ENCODE results near the gene GPR62. TPM values are rescaled to one million over a fixed set of nuclear protein-coding genes. Genes with fewer than 3 reads are reported as not detected.
A peak's percentile ranks its signal among the peaks of the same experiment; 100 is the strongest.

GPR62 gene
- polyA plus RNA-seq, 1 of the 3 experiments (the other 2 are of a cell fraction), result 0.02 TPM

DNA sequence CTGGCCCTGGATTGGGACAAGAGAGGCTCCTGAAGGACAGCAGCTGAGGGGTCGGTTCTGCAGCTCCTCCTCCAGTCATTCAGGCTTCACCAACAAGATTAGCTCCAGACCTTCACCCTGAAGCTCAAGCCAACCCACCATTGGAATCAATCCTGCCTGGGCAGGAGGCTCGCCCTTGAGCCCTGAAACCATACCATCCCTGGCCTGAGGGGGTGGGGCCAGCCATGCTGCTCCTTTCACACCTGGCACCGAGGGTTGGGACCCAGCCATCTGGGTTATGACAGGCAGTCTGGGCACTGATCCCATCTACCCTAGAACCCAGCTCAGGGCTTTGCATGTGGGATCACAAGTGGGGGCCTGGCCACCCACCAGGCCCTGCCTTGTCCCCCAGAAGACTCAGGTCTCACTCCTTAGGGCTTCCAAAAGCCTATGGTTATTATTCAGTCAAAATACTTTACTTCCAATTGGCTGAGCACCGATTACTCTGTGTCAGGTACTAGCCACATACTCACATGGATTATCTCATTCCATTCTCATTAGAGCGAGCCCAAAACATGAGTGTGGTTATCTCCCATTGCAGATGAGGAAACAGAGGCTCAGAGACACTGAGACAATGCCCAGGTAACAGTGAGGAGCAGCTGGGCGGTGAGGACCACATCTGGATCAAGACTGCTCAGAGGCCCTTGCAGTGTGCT is 15.6 kb downstream of the GPR62 start:
- no peaks in the 10 kb centered on the region for H4K20me1 ChIP-seq (ENCODE audit: insufficient read depth)
- H3K4me2 ChIP-seq, result no peak overlapping the region
- H3K4me3 ChIP-seq (ENCODE audit: low read depth in 2 of 2, low read length in 1 of 2), result no peak overlapping the region
- no peak for DNase-seq
- TF ChIP-seq, protein P1, sequence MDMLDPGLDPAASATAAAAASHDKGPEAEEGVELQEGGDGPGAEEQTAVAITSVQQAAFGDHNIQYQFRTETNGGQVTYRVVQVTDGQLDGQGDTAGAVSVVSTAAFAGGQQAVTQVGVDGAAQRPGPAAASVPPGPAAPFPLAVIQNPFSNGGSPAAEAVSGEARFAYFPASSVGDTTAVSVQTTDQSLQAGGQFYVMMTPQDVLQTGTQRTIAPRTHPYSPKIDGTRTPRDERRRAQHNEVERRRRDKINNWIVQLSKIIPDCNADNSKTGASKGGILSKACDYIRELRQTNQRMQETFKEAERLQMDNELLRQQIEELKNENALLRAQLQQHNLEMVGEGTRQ (IDR thresholded peaks at IDR 0.05; ENCODE audit: borderline replicate concordance, low read depth, low read length), result no peak
- no peak for TF ChIP-seq SIN3A (IDR thresholded peaks at IDR 0.05; ENCODE audit: borderline replicate concordance, low read depth, low read length)
- TF ChIP-seq, protein P2, sequence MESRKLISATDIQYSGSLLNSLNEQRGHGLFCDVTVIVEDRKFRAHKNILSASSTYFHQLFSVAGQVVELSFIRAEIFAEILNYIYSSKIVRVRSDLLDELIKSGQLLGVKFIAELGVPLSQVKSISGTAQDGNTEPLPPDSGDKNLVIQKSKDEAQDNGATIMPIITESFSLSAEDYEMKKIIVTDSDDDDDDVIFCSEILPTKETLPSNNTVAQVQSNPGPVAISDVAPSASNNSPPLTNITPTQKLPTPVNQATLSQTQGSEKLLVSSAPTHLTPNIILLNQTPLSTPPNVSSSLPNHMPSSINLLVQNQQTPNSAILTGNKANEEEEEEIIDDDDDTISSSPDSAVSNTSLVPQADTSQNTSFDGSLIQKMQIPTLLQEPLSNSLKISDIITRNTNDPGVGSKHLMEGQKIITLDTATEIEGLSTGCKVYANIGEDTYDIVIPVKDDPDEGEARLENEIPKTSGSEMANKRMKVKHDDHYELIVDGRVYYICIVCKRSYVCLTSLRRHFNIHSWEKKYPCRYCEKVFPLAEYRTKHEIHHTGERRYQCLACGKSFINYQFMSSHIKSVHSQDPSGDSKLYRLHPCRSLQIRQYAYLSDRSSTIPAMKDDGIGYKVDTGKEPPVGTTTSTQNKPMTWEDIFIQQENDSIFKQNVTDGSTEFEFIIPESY (IDR thresholded peaks at IDR 0.05; ENCODE audit: borderline replicate concordance, low read depth), result no peak
- TF ChIP-seq MEF2A (IDR thresholded peaks at IDR 0.05; ENCODE audit: borderline replicate concordance, low read depth), result no peak
- TF ChIP-seq FOSL2 (IDR thresholded peaks at IDR 0.05; ENCODE audit: borderline replicate concordance, low read depth), result no peak
- TF ChIP-seq RXRA (IDR thresholded peaks at IDR 0.05; ENCODE audit: borderline replicate concordance, low read depth), result no peak
- TF ChIP-seq POLR2AphosphoS5 (IDR thresholded peaks at IDR 0.05; ENCODE audit: low read depth, low read length), result no peak
- TF ChIP-seq GATA2 (CRISPR knock-in tag; IDR thresholded peaks at IDR 0.05), result no peak
- TF ChIP-seq, protein P3, sequence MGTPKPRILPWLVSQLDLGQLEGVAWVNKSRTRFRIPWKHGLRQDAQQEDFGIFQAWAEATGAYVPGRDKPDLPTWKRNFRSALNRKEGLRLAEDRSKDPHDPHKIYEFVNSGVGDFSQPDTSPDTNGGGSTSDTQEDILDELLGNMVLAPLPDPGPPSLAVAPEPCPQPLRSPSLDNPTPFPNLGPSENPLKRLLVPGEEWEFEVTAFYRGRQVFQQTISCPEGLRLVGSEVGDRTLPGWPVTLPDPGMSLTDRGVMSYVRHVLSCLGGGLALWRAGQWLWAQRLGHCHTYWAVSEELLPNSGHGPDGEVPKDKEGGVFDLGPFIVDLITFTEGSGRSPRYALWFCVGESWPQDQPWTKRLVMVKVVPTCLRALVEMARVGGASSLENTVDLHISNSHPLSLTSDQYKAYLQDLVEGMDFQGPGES (IDR thresholded peaks at IDR 0.05; ENCODE audit: low read depth, low read length), result no peak
- TF ChIP-seq NFIC (IDR thresholded peaks at IDR 0.05; ENCODE audit: borderline replicate concordance), result no peak
- TF ChIP-seq FOXJ3 (CRISPR knock-in tag; IDR thresholded peaks at IDR 0.05), result no peak
- TF ChIP-seq RAD21 (IDR thresholded peaks at IDR 0.05; ENCODE audit: low read length), result no peak
- TF ChIP-seq, protein P4, sequence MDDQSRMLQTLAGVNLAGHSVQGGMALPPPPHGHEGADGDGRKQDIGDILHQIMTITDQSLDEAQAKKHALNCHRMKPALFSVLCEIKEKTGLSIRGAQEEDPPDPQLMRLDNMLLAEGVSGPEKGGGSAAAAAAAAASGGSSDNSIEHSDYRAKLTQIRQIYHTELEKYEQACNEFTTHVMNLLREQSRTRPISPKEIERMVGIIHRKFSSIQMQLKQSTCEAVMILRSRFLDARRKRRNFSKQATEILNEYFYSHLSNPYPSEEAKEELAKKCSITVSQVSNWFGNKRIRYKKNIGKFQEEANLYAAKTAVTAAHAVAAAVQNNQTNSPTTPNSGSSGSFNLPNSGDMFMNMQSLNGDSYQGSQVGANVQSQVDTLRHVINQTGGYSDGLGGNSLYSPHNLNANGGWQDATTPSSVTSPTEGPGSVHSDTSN (IDR thresholded peaks at IDR 0.05), result no peak
- TF ChIP-seq TAF1 (IDR thresholded peaks at IDR 0.05; ENCODE audit: borderline replicate concordance, low read depth, low read length), result no peak
- TF ChIP-seq YY1 (IDR thresholded peaks at IDR 0.05; ENCODE audit: low read depth), result no peak
- no peak for TF ChIP-seq RFX5 (IDR thresholded peaks at IDR 0.05; ENCODE audit: low read length)
- TF ChIP-seq, protein P5, sequence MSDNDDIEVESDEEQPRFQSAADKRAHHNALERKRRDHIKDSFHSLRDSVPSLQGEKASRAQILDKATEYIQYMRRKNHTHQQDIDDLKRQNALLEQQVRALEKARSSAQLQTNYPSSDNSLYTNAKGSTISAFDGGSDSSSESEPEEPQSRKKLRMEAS (IDR thresholded peaks at IDR 0.05; ENCODE audit: low read depth), result no peak
- TF ChIP-seq, protein P6, sequence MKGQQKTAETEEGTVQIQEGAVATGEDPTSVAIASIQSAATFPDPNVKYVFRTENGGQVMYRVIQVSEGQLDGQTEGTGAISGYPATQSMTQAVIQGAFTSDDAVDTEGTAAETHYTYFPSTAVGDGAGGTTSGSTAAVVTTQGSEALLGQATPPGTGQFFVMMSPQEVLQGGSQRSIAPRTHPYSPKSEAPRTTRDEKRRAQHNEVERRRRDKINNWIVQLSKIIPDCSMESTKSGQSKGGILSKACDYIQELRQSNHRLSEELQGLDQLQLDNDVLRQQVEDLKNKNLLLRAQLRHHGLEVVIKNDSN (IDR thresholded peaks at IDR 0.05; ENCODE audit: borderline replicate concordance, low read depth), result no peak
- H3K4me1 ChIP-seq (ENCODE audit: control insufficient read depth in 1 of 2, insufficient read depth in 2 of 2, low read depth in 1 of 2, low read length in 1 of 2), result peaks cover 7 to 56% of the 10 kb centered on the region in 2 experiments
- ChIA-PET POLR2A (no interaction called here), CTCF (interaction anchor here (1.1 to 4.8 kb wide), 4 partner anchors 11 to 32 kb away, joined by 3 to 27 read pairs (median 14); partner anchors contain the start of genes ACY1, PARP3 and RRP9)
- no peaks in the 10 kb centered on the region for H3K9me3 ChIP-seq
- H2AFZ ChIP-seq (ENCODE audit: low read depth), result no peak overlapping the region
- peak overlapping the region in 1 of 2 experiments; percentile 30; a peak in 1 of 4 replicates for H3K27ac ChIP-seq (ENCODE audit: low read depth in 2 of 2, low read length in 1 of 2)
- no peaks in the 10 kb centered on the region for H3K9me2 ChIP-seq
- H3K79me2 ChIP-seq (ENCODE audit: insufficient read depth), result peaks cover 29% of the 10 kb centered on the region
- H3K36me3 ChIP-seq (replicated peaks in 1 of 2; ENCODE audit: control insufficient read depth in 1 of 2, insufficient read depth in 2 of 2, low read length in 1 of 2), result no peaks in the 10 kb centered on the region
- 82% methylated on average over 6 of the region's 6 CpGs for WGBS (ENCODE audit: low lambda C conversion rate)
- peaks cover 15% of the 10 kb centered on the region for H3F3A ChIP-seq (replicated peaks; ENCODE audit: insufficient read depth)
- no peak overlapping the region for H3K9ac ChIP-seq
- H3K27me3 ChIP-seq (ENCODE audit: insufficient read depth), result no peaks in the 10 kb centered on the region
